GM19193 (cell line): ENCODE data around the gene PLCB2.

Experiments
- POLR2A ChIP-seq: IDR thresholded peaks from 4 replicates; pipeline ENCODE4 v1.6.1; 2011; ENCODE audit not compliant: insufficient read depth, insufficient read length; ENCODE audit errors: extremely low read depth

The PLCB2 gene

DNA sequence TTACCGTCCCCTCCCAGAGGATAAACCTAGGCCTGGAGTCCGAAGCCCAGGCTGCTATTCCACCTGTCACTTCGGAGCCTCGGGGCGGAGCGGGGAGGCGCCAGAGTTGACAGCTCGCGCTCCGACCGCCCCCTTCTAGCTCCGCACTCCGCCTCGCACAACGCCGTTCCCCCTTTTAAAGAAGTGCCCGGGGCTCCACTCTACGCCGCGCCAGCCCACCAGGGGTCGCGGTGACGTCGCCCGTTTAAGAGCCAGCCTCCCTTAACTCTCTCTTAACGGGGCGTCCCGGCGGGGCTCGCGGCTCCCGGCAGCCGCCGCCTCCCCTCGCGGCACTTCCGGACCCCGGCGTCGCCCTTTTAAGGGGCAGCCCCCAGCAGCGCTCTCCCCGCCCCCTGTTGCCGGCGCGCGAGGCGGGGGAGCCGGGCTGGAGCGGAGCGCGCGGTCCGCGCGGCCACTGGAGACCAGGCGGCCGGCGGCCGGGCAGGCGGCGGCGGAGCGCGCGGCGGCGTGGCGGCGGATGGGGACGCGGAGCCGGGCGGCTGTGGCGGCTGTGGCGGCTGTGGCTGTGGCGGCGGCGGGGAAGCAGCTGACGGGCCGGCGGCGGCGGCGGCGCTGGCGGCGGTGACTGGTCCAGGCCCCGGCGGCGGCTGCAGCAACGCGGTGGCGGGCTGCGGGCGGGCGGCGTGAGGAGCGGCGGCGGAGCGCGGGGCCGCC lies 15.7 kb upstream of the PLCB2 start, which contains the start of gene INAFM2:
TSS of gene INAFM2 (plus strand) at position 454 of the 714 bp plus-strand sequence. CDS start 364 bp downstream, outside the sequence.
- peak; percentile 29 for TF ChIP-seq POLR2A

DNA sequence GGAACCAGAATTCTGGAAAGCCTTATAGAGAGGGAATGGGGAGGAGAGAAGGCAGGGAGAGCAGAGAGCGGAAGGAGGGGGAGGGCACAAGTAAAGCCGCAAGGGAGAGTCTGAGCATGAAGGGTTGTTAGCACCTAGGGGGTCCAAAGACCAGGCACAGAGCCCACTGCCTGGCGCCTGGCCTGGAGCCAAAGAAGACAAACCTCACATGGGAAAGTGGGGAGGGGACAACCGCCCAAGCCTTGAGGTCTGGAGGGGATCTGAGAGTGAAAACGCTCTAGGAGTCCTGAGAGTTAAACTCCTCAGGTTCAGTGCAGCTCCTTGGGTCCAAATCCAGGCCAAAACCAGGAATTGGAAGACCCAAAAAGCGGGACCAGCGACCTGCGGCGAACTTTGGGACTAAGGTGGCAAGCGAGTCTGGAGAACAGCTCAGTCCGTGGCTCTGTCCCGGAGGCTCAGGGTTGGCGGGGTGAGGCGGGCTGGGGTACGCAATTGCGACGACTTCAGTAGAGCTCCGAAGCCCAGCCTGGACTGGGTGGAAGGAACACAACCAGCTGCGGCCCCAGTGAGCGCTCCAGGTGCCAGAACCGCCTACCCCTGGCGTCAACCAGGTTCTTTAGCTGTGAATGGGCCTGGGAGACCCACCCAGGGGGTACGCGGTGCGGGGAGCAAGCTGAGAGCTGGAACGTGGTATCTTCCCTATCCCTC lies 14.9 kb upstream of the PLCB2 start:
- TF ChIP-seq POLR2A, result no peak

DNA sequence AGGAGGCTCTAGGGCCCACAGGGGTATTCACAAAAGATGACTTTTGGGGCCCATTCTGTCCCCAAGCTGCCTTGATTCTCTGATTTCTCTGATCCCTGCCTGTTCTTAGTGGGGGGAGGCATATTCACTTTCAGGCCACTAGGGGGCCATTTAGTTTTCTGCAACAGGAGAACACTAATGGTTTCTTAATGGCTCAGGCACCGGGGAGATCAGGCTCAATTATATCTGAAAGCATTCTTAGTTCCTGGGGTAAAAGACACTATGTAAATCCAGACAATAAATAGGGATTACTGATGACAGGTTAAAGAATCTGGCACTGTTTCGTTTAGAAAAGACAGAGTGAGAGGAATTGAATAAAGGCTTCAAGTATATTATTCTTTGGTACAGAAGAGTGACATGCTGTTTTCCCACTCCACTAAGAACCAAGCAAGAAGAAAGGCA lies 13.2 kb upstream of the PLCB2 start:
- no peak for TF ChIP-seq POLR2A

DNA sequence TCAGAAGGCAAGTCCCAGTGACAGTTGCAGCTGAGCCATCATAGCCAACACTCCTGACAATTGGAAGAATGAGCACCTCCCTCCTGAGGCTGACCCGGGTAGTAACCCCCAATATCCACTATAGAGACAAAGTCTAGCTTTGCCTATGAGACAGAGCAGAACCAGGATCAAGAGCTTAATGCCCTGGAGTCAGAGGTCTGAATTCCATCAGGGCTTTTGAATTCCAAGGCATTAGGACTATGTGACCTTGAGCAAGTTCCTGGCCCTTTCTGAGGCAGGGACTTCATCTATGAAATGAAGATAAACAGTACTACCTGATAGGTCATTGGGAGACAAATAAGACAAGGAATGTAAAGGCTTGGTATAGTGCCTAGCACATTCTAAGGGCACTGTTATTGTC lies 12.7 kb upstream of the PLCB2 start:
- no peak for TF ChIP-seq POLR2A

DNA sequence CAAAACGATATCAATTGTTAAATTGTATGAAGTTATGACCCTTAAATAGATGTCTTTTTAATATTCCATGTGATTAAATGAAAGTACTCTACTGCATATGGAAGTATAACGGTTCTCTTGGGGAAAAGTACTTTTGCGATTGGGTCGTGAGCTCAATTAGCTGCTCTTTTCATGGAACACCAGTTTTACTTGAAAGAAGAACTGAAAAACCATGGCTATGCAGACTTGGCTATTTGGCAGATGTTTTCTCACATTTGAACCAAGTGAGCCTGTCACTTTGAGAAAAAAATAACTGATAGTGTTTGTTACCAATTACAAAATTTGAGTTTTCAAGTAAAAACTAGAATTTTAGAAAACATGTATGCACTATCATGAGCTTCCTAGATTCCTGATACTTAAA lies 9.8 kb upstream of the PLCB2 start:
- no peak for TF ChIP-seq POLR2A

DNA sequence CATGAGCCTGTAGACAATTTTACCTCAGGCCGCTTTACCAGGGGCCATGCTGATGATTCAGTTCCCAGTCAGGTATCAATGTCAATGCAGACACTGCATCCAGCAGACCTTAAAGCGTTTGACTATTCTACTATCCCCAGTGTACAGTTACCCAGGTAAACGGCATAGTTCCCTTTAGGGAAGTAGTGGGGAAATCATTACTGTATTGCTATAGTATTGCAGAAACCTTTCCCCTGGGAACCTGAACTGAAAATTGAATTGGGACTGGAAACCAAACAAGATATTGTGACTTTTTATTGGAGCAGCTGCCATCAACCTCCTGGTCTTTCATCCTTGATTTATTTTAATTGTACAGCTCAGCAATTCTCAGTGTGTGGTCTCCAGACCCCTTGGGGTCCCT lies 9.2 kb upstream of the PLCB2 start:
- TF ChIP-seq POLR2A, result no peak

DNA sequence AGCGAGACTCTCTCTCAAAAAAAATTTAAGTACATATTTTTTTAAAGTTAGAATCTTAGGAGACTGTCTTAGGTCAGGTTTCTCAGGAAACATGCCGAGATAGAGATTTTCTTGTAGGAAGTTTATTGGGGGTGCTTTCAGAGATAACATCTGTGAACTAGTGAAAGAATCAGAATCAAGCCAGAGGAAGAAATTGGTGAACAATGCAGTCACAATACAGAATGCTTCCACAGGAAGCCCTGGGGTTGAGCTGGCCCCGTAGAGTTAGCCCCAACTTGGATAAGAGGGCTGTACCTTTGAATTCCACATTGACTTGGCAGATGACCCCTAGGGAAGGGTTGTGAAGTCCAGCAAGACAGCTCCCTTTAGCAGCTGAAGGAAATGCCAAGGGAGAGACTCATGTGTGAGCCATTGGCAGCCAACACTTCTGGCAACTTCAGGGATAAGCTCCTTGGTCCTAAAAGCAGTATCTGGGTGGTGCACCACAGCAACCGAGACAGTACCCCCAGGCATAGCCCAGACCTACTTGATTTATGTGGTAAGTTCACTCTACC lies 7.1 kb upstream of the PLCB2 start:
- TF ChIP-seq POLR2A, result no peak

DNA sequence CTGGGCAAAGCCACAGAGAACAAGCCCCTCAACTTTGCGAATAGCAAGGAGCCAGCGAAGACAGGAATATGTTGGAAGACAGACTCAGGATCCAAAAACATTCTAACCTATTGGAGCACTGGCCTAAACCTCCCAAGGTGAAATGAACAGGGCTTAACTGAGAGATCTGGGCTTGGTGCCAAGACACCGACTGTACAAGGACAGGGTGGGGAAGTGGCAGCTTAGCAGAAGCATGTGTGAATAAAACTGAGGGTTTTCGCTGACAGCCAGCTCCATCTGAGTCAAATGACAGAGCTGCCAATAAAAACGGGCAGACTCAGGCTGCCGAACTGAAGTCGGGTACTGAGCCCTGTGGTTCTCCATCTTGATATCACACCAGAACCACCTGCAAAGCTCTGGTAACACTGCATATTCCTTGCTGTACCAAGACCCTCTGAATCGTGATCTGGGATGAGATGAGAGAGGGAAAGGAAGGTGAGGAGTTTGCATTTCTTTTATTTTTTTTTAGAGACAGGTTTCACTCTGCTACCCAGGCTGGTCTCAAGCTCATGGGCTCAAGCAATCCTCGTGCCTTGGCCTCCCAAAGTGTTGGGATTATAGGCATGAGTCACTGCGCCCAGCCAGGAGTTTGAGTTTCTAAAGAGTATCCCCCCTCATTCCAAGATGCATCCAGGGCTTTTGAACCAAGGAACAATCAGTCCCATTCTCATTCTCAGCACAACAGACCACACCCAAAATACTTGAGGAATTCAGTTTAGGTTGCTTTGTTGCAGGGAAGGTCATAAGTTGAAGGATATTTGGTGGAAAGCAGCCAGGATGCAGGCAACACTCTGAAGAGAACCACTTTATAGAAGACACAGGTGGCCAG lies 6.0 kb upstream of the PLCB2 start:
- no peak for TF ChIP-seq POLR2A

DNA sequence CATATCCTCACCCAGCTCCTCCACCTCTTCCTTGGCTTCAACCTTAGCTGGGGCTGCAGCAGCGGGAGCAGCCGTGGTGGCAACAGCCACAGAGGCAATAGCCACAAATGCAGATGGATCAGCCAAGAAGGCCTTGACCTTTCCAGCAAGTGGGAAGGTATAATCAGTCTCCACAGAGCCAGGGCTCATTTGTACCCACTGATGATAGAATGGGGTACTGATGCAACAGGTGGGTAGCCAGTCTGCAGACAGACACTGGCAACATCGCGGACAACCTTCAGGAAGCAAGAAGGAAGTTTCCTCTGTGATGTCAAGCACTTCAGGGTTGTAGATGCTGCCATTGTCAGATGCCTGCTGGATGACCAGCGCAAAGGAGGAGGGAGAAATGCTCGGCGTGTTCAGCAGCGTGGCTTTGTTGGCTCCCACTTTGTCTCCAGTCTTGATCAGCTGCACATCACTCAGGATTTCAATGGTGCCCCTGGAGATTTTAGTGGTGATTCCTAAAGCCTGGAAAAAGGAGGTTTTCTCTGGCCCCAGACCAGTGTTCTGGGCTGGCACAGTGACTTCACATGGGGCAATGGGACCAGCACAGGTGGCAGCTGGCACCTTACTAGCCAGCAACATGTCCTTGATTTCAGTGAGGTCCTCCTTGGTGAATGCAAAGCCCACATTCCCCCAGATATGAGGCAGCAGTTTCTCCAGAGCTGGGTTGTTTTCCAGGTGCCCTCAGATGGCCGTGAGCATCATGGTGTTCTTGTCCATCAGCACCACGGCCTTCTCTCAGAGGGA lies 4.8 kb upstream of the PLCB2 start:
- TF ChIP-seq POLR2A, result no peak

DNA sequence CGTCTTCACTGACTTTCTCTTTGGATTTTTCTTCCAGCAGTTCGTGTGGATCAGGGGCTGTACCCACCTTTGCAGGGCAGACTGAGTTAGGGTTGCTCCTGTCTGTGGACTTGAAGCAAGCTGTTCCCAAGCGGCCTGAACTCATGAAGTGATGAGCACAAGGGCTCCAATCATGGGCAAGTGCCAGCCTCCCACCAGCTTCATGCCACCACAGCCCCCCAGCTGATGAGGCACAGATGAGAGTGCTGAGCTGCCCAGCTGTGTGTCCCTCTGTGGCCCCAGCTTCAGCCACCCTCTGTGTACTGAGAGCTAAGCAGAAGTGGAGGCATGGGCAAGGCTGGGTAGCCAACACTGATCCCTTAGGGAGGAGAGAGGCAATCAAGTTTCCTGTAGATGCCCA lies 3.3 kb upstream of the PLCB2 start:
- TF ChIP-seq POLR2A, result no peak

DNA sequence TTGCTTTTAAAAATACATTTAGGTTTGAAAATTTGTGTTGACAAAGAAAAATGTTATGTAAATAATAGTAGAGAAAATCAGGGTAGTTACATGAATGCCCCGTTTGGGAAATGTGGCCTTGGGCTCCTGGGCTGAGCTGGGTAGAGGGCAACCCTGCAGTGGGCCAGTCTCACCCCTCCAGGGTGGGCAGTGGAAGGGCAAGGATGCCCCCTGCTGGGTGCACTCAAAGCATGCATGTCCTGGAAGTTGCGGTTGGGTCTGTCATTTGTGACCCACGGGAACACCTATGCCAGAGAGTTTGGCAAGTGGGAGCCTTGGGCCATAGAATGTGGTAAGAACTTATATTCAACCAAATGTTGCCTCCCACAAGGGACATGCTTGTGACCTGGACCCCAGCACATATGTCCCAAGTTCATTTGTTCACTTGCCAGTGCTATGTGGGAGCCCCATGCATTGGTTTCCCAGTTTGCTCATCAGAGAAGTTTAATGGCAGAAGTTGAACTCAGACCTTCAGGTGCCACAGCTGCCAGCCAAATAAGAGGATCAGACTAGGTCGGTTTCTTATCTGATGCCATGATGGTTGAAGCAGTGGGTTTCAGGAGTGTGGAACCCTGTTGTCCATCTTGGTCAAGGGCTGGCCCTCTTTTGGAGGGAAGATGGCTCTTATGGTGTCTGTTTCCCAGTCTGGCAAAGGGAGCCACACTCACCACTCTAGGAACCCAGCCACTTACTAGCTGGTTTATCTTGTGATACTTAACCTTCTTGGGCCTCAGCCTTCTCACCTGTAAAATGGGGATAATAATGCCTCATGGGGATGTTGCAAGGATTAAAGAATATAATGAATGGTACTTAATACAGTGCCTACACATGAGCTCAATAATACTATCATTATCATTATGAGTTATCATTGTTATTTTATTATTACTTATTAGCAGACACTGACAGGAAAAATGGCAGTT lies 2.5 kb upstream of the PLCB2 start:
- no peak for TF ChIP-seq POLR2A

DNA sequence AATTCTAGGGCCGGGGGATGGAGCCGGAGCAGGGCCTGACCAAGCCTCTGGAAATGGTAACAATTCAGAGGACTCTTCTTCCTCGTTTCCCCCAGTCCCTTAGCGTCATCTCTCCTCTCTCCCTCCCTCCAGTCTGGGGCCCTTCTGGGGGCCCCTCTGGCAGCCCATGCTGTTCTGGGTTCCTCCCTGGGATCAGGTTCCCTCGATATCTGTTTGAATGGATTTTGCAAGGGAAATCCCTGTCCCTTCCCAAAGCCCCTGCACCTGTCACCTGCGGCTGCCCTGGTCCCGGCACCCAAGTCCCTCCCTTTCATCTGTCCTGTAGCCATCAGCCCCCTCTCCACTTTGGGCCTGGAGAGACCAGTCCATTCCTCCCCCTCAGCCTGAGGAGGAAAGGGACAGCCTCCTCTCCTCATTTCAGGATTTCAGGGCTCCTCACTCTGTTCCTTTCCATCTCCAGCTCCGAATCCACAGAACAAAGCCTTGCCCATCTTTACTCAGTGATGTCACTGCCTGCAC lies 1.7 kb upstream of the PLCB2 start:
- TF ChIP-seq POLR2A, result no peak

DNA sequence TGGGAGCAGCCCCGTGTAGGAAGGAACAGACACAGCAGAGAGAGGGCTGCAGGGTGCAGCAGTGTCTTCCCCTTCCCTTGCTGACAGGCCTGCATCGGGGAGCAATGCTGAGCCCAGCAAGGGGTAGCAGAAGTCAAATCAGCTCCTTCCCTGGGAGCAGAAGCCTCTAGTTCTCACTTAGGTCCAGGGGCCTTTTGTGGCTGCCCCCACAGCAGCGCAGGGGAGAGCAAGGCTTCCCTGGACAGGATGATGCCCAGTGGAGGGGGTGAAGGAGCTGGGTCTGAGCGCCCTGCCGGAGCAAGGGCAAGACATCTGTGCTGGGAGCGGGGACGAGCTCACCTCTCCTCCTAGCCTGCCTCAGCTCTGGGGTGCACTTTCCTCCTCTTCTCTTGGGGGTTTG lies 827 bp downstream of the PLCB2 start:
- TF ChIP-seq POLR2A, result no peak
